GM19438 (cell line): Measurements from ENCODE around the gene DESI2.
"Not testable (repeated sequence)": the region's sequence is repeated elsewhere in the genome, so short reads cannot be mapped to it uniquely, and the experiment has no call there.

Source experiments
- ATAC-seq: cut with Tn5 transposase; IDR thresholded peaks from one replicate; pipeline ENCODE4 v1.9.1; 2021; ENCODE audit warnings: low read depth; ENCODE audit not compliant: unreplicated experiment

DESI2 gene

GRCh38 chr1:244654108-244655038 is 1.4 kb downstream of the DESI2 start:
- ATAC-seq = no peak

- no peak for ATAC-seq
These were observed 2.3 kb downstream of the DESI2 start for GRCh38 chr1:244655186-244655585.

- ATAC-seq = no peak
These were observed 4.5 kb downstream of the DESI2 start for GRCh38 chr1:244657421-244657820.

- ATAC-seq = no peak
These were observed 6.8 kb downstream of the DESI2 start for GRCh38 chr1:244659694-244660093.

- ATAC-seq = no peak
These were observed 7.7 kb downstream of the DESI2 start for GRCh38 chr1:244660595-244660994.

- not testable (repeated sequence) for ATAC-seq
These were observed 8.8 kb downstream of the DESI2 start for GRCh38 chr1:244661569-244662312.

GRCh38 chr1:244662599-244662998 is 9.7 kb downstream of the DESI2 start:
- ATAC-seq = no peak

- no peak for ATAC-seq
These were observed 11.4 kb downstream of the DESI2 start for GRCh38 chr1:244664353-244664752.

- peak; percentile 76 for ATAC-seq
These were observed 12.9 kb downstream of the DESI2 start for GRCh38 chr1:244665771-244666217.

- not testable (repeated sequence) for ATAC-seq
These were observed 13.9 kb downstream of the DESI2 start for GRCh38 chr1:244666672-244667418.

- ATAC-seq = no peak
These were observed 14.9 kb downstream of the DESI2 start for GRCh38 chr1:244667797-244668196.

- no peak for ATAC-seq
These were observed 20.2 kb downstream of the DESI2 start for GRCh38 chr1:244672946-244673682.

GRCh38 chr1:244674446-244674845 is 21.5 kb downstream of the DESI2 start:
- no peak for ATAC-seq

GRCh38 chr1:244675167-244675566 is 22.2 kb downstream of the DESI2 start:
- no peak for ATAC-seq

- ATAC-seq = no peak
These were observed 25.8 kb downstream of the DESI2 start for GRCh38 chr1:244678697-244679096.

- ATAC-seq = no peak
These were observed 27.7 kb downstream of the DESI2 start for GRCh38 chr1:244680667-244681066.

- not testable (repeated sequence) for ATAC-seq
These were observed 29.2 kb downstream of the DESI2 start for GRCh38 chr1:244682087-244682486.

- ATAC-seq = no peak
These were observed 43.0 kb downstream of the DESI2 start for GRCh38 chr1:244695937-244696336.

- ATAC-seq = no peak
These were observed 46.8 kb downstream of the DESI2 start for GRCh38 chr1:244699741-244700140.

GRCh38 chr1:244700808-244701207 is 47.9 kb downstream of the DESI2 start:
- ATAC-seq = no peak
